Measurements from ENCODE around the gene PLEKHH3.
A peak's percentile ranks its signal among the peaks of the same experiment; 100 is the strongest.

PLEKHH3 gene

DNA sequence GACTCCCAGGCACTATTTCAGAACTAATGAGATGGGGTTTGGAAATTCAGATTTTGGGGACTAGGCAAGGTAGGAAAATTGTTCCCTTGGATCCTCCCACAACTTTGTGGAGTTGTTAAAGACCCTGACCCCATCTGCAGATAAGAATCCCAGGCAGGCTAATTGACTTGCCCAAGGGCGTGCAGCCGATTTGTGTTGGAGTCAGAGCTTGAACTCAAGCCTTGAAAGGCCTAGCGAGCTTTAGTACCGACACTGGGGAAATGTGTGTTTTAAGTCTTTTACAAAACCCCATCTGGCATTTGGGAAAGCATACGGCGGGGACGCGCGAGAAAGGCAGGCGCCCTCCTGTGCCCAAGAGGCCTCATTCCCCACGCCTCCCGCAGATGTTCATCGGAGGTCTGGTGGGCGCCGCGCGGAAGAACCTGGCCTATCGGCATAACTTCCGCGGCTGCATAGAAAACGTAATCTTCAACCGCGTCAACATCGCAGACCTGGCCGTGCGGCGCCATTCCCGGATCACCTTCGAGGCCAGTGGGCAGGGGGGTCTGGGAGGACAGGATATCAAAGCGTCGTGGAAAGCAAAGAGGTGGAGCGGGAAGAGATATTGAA, 9.8 kb upstream of the PLEKHH3 start:
- no peak for DNase-seq

DNA sequence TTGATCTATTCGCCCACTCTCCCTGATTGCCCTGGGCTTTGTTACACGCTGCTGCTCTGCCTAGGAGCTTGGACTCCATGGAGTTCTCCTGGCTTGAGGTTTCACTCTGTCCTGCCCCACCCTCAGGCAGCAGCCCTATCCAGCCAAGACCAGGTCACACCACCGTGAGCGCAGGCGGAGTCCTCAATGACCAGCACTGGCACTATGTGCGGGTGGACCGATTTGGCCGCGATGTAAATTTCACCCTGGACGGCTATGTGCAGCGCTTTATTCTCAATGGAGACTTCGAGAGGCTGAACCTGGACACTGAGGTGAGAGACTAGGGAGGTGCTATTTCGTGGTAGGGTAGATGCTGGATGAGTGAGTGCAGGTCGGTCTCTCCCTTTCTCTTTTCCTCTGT, 9.0 kb upstream of the PLEKHH3 start:
- DNase-seq = no peak

DNA sequence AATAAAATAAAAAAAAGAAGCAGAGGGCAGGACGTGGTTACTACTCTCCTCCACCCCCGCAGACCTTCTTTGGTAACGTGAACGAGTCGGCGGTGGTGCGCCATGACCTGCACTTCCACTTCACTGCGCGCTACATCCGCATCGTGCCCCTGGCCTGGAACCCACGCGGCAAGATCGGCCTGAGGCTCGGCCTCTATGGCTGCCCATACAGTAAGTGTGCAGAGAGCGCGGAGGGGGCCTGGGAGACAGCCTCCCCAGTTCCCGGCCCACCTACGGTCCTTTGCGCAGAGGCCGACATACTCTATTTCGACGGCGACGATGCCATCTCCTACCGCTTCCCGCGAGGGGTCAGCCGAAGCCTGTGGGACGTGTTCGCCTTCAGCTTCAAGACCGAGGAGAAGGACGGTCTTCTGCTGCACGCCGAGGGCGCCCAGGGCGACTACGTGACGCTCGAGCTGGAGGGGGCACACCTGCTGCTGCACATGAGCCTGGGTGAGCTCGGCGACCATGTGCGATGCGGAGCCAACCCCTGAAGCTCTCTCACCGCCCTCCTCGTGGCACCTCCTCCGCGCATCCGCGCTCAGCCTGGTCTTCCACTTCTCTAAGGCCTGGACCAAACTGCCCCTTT, 8.2 kb upstream of the PLEKHH3 start:
- no peak for DNase-seq

DNA sequence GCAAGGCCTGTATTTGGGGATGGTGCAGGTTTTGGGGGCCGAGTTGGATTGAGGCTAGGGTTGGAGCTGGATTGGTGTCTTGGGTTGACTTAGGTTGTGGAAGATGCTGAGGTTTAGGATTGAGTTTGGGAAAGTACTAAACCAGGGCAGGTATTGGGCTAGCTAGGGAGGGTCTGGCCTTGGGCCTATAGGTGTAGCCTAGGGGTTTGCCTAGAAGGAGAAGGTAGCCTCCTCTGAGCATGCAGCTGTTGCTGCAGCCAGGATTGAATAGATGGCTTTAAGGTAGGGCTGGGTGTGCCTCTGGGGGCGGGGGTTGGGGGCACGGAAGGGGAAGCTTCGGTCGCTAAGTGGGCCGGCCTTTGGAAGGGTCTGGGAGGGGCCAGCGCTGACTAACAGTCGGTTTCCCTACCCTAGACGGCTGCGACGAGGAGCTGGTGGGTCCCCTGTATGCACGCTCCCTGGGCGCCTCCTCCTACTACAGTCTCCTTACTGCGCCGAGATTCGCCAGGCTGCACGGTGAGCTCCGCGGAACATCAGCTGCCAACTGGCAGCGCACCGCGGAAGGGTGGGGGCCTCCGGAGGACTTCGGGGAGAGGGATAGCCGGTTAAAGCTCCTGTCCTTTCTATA, 6.7 kb upstream of the PLEKHH3 start:
- no peak for DNase-seq

DNA sequence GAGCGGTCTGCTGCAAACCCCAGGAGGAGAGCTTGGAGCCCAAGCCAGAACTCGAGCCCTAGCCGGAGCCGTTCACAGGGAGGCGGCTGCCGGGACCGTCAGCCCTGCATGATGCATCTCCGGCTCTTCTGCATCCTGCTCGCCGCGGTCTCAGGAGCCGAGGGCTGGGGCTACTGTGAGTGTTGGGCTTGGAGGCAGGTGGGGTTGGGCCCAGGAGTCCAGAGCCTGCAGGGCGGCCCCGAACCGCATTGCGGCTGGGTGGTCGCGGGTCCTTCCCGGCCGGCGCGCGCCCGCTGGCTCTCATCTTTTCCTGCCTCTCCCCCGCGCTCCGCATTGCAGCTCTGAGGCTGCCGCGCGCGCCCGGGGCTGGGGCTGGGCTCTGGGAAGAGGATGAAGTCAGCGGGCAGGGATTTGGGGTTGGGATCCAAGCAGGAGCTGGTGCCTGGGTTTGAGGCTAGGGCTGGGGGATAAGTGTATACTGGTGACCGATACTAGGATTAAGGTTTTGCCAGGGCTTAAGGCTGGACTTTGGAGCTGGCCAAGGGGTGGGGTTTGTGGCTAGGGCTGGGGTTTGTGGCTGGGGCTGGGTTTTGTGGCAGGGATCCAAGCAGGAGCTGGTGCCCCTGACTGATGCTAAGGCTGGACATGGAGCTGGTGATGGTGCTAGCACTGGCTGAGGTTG, 6.1 kb upstream of the PLEKHH3 start:
- peak; percentile 36 for DNase-seq

DNA sequence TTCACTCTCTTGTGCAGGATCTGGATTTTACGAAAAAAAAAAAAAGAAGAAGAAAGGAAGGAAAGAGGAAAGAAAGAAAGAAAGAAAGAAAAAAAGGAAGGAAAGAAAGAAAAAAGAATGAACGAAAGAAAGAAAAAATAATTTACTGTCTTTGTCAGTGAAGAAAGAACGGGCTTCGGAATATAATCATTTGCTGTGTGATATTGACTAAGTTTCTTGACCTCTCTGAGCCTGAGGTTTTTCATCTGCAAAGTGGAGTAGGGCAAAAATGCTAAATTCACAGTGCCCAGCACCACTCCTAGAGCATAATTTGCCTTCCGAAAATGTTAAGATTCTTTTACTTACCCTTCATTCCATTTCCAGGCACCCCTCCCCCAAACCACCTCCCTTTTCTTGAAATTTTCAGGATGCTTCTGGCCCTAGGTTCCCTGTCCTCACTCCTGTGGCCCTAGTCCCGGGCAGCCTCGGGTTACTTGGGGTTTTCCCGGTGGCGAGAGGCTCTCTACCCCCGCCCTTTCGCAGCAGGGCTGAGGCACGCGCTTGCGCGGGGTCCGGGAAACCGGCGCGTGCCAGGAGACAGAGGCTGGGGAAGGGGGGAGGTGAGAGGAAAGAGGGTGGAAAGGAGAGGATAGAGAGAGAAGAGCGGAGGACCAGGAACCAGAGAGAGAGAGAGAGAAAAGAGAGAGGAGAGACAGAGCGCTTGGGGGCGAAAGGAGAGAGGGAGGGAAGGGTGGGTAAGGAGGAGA, 5.4 kb upstream of the PLEKHH3 start, which contains the start of gene CNTNAP1:
CNTNAP1 (plus strand) TSS at position 556 of the 746 bp plus-strand sequence. CDS start 299 bp downstream, outside the sequence.
- no peak for DNase-seq

DNA sequence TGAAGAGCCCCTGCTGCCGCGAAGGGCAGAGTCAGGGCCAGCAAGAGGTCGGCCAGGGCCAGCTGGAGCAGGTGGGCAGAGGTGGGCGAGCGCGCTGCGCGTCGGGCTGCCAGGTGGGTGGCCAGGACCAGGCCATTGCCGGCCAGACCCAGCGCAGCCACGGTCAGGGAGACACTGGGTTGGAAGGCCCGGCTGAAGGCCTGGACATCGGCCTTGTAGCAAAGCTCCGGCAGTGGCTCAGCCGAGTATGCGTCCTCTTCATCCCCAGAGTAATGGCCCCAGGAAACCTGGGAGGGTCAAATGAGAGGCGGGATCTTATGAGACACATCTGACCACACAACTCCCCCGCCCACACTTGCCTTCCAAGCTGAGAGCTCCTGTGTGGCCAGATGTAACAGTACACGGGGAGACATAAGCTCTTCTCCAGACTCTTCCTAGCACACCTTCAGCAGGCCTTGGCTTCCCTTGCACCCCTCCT, 3.6 kb upstream of the PLEKHH3 start:
- no peak for DNase-seq

DNA sequence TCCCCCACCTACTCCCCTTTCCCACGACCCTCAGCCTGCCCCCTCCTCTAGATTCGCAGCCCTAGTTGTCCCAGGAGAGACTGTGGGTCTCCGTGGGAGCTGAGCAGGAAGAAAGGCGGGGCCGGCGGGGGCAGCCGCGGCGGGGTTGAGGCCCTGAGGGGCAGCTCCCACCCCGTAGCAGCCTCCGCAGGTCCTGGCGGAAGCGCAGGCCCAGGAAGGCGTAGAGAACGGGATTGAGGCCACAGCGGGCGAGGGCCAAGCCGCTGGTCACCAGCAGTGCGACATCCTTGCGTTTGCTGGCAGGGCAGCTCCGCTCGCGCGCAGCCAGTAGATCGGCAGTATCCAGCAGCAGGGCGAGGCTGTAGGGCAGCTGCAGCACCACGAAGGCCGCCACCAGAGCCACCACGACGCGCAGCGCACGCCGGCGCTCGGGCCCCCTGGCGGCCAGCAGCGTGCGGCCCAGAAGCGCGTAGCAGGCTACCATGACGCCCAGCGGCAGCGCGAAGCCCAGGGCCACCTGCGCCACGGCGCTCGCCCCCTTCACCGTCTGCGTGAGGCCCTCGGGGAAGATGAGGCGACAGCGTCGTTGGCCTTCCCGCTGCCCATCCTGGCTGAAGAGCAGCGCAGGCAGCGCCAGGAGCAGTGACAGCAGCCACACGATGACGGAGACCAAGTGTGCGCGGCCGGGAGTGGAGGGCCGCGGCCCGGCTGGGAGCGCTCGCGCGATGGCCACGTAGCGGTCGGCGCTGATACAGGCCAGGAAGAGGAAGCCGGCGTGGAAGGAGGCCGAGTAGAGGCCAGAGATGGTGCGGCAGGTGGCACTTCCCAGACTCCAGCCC, 2.9 kb upstream of the PLEKHH3 start:
- peak; percentile 82 for DNase-seq

DNA sequence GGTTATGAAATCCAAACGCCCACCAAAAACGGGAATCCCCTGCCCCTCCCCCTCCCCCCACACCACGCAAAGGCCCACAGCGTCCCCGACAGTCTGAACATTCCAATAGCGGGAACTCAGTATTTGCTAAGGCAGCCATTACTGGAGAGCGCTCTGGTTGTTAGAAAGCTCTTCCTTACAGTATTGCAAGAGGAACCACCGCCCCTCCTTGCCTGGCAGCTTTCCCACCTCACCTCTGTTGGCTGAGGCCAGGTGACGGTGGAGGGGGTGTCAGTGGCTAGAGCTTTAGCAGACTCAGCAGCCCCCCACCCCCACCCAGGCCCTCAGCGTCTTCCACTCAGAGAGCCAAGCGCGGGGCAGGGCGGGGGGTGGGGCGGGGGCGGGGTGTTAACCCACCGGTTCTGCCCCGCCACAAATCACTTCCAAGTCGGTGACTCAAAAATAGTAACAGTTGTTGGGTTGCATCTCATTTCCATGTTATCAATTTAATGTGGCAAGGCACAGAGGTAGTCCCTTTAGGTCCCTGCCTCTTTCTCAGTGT, 2.2 kb upstream of the PLEKHH3 start:
- DNase-seq = peak; percentile 51

DNA sequence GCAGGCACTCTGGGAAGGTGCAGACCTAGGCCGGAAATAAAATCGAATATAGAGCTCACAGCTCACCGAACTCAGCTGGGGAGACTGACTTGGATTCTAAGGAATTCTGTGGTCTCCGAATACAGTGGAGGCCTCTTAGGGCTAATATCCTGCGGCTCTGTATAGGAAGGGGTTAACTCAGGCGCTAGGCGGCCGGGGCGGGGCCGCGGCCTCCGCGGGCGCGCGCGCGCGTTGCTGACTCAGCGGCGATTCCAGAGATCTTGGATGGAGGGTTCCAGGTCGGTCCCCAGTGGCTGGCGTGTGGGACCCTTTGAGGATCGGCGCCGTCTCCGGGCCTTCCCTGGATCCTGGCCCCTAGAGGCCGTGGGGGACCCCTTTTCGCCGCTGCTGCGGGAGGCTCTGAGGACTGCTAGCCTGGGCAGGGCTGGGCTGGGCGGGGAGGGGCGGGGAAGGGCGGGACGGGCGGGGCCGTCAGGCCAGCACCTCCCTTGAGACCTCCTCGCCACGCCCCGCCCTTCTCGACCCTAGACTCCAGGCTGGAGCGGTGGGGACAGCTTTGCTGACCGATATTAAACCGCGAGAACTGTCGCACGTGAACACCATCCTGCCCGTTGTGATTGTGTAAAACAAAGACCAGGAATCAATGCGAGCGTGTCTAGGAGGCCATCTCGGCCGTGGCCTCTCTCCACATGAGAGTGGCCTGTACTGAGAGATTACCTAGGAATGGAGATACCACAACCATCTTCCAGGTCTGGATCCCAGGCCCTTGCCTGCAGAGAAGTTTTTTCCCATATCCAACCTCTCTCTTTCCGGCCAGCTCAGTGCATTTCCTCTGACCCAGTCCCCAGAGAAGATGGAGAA, 1.4 kb upstream of the PLEKHH3 start:
- DNase-seq = peak; percentile 84

DNA sequence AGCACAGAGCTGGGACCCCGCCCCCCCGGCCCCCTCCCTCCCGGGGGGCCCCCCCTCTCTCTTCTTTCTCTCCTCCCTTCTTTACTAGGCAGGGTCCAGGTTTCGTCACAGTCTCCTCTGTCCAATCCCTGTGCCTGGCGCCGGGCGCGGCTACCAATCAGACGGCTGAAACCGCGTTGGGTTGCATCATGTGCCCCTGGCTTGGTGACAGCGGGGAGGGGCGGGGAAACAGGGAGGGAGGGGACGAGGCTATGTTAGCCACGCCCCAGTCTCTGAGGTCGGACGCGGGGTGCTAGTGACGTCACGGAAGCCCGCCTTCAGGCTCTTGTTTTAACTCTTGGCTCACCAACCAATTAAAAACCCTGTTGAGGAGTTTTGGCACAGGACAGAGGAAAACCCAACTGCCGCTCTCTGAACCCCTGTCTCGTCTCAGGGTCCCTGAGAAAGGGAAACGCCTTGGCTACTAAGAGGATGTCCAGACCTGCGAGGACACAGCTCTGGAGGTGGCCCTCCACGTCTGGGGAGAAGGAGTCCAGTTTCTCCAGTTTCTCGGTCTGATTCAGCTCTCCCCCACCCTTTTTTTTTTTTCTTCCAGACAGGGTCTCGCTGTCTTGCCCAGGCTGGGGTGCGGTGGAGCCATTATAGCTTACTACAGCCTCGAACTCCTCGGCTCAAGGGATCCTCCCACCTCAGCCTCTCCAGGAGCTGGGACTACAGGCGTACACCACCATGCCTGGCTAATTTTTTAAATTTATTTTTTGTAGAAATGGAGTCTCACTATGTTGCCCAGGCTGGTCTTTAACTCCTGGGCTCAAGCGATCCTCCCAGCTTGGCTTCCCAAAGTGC, 441 bp upstream of the PLEKHH3 start:
- DNase-seq = peak; percentile 97

DNA sequence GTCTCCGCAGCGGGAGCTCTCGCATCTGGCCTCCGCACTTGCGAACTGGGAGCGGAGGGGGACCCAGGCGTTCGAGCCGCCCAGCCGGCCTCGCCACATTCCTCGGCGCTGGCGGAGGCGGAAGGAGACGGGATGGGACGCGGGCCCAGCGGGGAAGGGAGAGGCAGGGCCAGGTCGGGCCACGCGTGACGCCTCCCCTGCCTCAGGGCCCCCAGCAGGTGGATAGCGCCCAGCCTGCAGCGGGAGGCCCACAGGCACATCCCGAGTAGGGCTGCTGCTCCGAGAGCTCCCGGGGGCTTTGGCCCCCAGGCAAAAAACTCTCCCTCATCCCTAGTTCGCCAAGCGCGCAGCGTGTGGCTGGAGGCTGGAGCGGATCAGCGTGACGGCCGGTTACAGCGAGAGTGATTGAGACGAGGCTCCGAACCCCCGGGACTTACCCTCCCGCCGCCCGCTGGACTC, 800 bp downstream of the PLEKHH3 start:
- DNase-seq = peak; percentile 40

DNA sequence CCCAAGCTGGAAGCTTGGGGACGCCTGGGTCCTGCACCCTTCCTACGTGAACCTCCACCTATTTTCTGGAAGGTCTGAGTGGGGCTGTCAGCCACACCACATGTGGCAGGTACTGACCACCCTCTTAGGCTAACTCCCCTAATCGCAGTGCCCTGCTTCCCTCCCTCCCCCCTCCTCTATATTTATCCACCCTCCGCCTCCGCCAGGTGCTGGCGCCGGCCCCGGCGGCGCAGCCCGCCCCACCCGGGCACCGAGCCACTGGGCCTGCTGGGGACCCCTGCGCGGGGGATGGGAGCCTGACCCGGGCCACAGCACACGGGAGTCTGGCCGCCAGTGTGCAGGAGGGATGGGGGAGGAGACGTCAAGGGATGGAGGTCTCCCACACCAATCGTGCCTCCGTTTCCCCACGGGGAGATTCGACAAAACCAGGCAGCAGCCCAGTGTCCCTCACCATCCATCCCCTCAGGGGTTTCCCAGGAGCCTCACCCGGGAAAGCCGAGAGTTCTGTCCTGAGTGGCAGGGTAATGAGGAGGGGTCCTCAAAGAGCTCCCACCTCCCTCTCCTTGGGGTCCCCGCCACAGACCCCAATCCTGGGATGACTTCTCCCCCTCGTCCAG, 1.3 kb downstream of the PLEKHH3 start:
- no peak for DNase-seq

DNA sequence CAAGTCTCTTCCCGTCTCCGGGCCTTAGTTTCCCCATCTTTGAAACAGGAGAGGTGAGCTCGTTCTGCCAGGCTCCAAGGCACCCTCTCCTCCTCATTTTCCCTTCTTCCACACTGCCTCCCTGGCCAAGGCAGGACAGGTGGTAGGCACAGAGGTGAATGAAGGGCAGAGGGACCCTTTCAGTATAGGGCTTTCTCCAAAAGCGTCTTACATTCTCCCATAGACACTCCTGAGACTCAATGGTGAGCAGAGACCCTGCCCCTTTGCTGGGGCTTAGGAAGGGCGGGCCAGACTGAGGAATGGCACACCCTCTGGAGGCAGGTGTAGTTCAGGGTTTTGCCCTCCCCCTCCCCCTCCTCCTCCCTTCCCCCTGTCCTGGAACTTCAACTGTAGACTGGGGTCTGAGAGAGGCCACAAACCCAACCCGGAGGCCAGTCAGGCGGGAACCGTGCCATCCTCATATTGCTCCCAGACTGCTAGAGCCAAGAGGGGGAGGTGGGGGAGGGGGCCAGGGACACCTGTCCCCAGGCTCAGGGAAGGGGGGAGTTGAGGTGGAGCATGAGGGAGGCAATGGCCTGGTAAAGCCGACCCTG, 1.9 kb downstream of the PLEKHH3 start:
- DNase-seq = no peak

DNA sequence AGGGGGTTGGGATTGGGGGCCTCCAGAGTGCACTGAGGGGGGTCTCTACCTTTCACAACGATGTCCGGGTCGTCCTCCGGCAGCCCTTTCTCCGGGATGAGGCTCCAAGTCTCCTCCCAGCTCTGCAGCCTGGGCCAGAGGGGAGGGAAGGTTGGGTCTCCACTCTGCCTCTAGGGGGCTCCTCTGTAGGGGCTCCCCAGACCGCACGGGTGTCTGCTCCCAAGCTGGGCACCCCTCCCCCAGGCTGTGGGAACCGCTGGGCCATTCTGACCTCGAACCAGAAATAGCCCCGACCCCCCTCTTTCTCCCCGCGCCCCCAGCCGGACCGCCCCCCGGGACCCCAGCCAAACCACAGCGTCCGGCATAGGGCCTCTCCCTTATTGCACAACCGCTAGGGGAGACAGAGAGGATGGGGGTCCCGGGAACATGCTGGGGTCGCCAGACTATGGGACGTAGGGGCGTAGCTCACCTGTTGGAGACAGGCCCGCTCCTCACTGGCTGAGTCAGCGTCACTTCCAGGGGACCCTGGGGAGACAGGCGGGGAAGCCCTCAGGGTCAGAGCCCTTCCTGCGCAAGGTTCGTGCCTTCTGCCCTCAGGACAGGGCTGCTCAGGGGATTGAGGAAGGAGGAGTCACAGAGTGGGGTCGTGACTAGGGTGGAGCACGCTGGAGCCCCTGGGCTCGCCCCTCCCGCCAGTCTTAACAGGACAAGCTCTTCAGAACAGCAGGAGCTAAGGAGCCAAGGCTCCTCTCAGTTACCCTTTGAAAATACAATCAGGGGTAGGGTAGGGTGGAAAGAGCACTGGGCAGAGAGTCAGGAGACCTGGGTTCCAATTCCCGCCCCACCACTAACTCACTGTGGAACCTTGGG, 2.7 kb downstream of the PLEKHH3 start:
- peak; percentile 43 for DNase-seq

DNA sequence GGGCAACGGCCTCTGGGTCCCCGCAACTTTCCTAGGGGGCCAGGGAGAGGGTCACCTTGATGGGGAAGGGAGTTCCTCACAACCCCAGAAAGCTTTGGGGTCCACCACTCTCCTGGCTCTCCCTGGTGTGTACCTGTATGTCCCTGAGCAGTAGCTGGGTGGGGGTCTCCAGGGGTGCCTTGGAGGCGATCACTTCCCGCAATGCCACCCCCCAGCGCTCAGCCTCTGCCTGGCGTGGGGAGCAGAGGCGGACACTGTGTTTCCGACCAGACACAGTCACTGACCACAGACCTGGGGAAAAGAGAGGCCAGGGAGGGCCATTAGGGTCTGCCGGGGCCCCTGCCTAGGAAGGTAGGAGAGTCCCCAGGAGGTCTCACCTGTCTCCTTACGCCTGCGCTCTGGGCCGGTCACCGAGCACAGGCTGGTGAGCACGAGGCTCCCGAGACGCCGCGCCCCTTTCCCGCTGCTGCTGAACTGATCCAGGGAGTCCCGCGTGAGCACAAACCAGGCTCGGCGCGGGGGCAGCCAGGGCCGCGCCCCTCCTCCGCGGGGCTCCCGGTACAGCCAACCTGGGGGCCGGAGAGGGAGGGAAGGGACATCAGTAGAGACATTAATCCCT, 3.4 kb downstream of the PLEKHH3 start:
- DNase-seq = no peak

DNA sequence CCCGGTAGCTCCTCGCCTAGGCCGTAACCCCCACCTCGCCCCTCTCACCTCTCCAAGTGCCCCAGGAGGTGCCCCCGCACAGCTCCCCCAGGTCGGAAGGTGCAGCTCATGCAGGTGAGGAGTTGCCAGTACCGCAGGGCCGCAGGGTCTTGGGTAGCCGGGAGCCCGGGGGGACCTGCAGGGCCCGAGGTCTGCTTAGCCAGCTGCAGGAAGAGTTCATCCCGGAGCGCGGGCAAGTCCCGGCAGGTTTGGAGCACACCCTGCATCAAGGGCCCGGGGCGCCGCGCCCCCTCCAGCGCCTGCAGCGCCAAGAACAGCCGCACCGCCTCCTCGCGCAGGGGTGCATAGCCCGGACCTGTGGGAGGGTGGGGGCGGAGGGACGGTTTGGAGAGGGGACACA, 4.8 kb downstream of the PLEKHH3 start:
- no peak for DNase-seq

Measured in activated T-cell treated with anti-CD3 and anti-CD28 coated beads, Interleukin-2, amount 50 U/mL, for 1 hour (primary cell).